HG03521 (cell line): ENCODE measurements around the gene NPC1.

Experiments
- ATAC-seq: cut with Tn5 transposase; IDR thresholded peaks from one replicate; pipeline ENCODE4 v1.9.1; 2021; ENCODE audit warnings: mild to moderate bottlenecking, moderate library complexity; ENCODE audit not compliant: unreplicated experiment

Gene NPC1

DNA sequence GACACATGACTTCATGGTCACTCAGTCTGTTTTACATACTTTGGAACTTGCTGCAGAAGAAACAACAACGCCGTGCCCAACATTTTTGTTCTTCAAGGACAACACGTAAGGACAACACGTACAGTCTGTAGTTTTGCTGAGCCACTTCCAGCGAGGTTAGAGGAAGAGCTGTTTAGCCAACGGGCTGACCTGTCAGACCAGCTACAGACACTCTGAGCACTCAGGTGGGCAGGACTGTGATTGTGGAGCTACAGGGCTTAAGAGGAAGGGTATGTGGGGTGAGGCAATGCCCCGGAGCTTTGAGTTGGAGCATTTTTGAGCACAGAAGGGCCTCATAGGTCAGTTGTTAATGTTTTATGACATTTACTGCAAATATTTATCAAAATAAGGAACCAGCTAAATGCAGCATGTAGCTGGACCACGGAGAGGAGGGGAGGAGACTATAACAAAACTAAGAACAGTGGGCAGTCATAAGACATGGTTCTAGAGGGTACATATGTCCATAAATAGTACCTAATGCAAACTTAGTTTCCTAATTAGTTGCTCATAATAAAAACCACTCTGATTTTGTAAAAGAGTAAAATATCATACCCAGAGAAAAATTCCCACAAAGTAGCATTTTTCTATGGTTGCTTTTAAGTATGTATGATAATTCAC lies 26.3 kb upstream of the NPC1 start:
- no peak for ATAC-seq

DNA sequence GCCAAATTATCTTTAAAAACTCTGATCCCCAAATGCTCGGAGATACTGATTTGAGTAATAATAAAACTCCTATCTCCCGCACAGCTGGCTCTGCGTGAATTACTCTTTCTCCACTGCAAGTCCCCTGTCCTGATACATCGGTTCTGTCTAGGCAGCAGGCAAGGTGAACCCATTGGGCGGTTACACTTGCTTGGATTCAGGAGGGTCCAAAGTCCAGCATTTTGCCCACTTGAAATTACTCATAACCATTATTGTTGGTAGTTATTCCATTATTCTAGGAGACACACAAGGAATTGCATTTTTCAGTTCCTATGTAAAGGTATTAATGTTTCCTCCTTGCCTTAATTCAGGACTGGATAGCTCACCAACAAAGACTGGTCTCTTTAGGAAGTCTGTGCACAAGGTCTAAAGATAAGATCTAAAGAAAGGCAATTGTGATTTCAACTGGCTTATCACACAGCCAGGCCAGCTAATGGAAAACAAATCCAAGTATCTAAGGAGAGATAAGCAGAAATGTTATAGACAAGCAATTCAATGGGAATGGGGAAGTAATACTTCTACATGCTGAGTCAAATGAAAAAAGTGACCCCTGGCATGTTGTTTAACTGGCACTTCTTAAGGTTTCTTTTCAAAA lies 23.2 kb upstream of the NPC1 start:
- no peak for ATAC-seq

DNA sequence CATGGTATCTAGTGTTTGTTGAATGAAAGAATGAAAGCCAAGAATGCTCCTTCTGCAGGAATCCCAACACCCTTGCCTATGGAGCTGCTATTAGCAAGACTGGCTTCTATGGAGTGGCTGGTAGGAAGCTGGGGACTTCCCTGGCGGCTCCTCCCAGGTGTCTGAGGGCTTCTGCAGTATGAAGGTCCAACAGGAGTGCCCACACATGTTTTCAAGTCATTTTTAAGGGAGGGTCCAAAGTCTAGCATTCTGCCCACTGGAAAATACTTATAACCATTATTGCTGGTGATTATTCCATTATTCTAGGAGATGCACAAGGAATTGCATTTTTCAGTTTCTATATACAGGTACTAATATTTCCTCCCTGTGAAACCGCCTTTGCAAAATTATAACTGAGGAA lies 21.9 kb upstream of the NPC1 start:
- no peak for ATAC-seq

DNA sequence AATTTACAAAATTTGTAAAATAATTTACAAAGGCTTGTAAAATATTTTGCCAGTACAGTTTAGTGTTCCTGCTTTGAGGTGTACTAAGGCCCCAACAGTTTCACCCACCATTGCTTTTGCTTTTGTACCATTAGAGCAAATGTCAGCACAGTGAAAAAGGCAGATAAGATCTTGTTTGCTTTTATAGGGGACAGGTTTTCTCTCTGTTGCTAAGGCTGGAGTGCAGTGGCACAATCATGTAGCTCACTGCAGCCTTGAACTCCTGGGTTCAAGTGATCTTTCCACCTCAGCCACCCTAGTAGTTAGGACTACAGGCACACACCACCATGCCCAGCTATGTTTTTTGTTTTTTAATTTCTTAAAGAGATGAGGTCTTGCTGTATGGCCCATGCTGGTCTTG lies 19.6 kb upstream of the NPC1 start:
- ATAC-seq: no peak

DNA sequence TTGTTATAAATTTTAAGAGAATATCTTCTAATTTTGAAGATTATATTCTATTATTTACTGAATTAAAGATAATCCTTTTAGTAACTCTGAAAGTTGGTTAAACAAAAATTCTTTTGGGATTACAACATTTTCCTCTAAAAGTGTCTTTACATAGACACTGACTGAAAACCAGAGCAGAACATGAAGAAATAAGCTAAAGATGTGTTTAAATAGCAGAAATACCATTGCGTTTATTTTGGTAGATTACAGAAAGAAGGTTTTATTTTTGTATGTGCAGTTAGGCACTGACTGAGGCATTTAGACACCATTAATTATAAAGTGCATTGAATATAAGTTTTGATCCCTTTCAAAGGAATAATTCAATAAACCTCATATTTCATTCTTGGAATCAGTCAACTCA lies 13.5 kb upstream of the NPC1 start:
- no peak for ATAC-seq

DNA sequence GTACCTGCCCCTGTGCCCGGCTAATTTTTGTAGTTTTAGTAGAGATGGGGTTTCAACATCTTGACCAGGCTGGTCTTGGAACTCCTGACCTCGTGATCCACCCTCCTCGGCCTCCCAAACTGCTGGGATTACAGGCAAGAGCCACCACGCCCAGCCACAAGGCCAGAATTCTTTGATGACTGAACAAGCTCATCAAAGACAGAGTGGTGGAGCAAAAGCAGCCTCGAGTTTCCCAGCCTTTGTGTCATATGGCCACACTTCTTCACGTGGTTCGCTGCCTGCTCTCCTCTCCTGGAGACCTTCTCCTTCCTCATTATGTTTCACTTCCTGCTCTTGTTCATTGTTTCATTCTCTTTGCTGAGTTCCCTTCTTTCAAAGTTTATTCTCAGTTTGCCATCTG lies 9.9 kb upstream of the NPC1 start:
- ATAC-seq: no peak

DNA sequence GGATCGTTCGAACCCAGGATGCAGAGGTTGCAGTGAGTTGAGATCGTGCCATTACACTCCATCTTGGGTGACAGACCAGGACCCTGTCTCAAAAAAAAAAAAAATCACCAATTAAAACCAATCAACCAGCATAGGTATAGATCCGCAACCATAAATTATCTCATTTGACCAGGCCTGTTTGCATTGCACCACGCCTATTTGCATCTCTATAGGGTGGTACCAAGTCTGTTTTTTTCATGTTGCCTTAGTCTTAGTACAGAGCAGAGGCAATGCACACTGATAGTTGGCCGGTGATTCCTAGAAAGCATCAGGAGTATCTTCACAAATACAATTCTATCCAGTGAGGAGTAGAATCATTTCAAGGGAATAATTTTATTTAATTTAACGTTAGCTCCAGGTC lies 9.3 kb upstream of the NPC1 start:
- ATAC-seq: no peak

DNA sequence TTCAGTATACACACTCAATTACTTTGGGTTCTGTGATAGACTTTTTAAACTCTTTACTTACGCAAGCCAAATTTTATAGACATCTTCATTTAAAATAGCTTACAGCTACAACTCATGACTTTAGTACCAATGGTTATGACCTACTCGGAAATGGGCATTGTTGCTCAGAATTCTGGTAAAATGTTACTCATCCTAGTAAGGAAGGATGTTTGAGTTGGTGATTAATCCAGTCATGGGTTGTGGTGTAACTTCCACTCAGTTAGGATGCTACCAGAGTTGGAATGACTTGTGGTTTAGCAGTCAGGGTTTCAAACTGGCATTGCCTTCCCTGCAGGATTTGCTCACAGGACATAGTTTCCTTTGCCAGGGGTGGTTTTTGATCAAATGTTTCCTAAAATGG lies 7.4 kb upstream of the NPC1 start:
- ATAC-seq: no peak

DNA sequence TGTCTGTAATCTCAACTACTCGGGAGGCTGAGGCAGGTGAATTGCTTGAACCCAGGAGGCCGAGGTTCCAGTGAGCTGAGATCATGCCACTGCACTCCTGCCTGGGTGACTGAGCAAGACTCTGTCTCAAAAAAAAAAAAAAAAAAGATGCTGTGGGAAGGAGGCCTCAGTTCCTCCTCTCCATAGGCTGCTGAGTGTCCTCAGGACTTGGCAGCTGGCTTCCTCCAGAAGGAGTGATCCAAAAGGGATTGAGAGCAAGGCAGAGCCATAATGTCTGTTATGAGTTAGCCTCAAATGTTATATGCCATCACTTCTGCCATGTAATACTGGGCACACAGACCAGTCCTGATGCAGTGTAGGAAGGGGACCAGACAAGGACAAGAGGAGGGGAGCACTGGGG lies 6.6 kb upstream of the NPC1 start:
- no peak for ATAC-seq

DNA sequence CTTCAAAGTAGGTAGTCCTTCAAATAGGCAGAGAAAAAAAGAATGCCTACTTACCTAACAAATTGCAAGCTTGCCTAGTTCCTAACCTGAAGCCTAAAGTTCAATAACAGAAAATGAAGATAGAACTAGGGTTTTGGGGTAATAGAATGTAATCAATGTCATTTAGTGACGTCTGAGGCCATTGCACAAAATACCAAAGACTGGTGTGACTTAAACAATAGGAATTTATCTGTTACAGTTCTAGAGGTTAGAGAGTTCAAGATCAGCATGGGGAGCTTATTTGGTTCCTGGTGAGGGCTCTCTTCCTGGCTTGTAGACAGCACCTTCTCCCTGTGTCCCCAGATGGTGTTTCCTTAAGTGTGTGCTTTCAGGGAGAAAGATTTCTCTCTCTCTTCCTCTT lies 4.7 kb upstream of the NPC1 start:
- no peak for ATAC-seq

DNA sequence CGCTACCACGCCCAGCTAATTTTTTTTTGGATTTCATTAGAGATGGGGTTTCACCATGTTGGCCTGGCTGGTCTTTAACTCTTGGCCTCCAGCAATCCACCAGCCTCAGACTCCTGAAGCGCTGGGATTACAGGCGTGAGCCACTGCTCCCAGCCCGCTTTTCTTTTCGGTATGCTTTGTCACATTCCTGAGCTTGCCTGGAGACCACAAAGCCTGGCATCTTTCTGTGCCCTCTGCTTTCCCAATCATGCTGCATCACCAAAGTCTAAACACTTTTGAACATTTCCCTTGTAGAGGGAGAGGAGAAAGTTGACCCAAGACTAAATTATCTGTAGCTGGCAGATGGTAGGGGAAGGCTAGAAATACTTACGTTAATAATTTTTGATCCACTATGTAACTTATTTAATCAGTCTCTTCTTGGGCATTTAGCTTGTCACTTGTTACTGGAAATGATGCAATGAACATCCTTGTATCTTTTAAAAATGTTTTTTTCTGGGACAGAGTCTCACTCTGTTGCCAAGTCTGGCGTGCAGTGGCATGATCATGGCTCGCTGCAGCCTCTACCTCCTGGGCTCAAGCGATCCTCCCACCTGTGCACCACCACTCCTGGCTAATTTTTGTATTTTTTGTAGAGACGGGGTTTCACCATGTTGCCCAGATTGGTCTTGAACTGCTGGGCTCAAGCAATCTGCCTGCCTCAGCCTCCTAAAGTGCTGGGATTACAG lies 2.7 kb upstream of the NPC1 start:
- no peak for ATAC-seq

DNA sequence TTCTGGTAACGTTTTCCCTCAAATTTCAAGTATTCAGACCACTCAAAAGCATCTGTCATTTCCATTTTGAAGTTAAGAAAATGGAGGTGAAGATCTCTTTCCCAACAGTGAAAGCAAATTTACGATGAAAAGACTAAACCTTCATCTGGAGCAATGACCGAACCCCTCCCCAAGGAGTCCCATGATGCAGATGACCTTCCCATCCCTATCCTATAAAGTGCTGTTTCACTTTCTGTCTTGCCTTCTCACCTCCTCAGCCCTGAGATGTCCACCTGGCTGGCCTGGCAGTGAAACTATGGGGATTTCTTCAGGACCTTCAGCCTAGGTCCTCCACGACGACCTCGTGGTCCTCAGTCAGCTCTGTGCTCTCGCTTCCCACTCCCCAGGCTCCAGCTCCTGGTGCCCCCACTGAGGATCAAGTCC lies 925 bp upstream of the NPC1 start:
- no peak for ATAC-seq

DNA sequence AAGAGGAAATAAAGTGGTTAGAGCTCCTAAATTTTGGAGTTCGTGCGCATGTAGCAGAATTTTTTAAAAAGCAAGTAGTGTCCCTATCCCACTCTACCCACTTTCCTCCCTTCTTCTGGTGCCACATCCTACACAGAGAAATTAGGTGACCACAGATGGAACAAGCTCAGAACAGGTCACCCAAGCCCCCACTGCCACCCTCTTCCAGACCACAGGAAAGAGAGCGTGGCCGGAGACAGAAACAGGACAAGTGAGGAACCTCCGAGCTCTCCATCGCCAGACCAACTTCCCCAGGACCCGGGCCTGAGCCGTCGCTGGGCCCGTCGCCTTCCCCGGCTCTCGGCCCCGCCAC lies 433 bp downstream of the NPC1 start:
- ATAC-seq: no peak

DNA sequence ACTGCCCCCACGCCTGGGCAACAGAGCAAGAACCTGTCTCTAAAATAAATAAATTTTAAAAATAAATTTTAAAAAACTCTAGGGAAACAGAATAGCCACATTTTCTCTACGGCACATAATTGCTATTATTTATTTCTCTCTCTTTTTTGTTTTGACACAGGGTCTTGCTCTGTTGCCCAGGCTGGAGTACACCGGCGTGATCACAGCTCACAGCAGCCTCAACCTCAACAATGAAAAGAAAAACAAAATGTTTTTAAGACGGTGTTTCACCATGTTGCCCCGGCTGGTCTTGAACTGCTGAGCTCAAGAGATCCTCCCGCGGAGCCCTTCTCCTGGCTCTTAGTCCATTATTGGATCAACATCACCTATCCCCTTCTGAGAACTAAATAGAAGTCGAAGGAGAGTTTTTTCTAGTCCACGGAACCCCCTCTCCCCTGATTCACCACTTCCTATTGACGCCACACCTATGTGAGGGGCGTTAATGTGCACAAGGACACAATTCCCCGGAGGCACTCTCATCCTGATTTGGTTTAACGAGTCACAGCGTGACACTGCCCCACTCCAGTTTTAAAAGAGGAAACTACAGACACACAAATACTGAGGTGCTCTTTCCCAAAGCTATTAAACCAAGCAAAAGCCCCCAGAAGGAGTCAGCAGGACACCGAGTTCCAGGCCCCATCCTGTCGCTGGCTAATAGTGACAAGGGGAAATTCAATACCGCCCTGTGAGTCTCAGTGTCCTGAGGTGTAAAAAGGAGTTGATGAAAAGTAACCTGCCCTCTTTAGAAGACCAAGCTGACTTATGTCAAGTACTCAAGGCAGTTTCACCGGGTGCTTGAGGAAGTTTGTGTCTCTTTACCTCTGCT lies 1.1 kb downstream of the NPC1 start:
- ATAC-seq: no peak

DNA sequence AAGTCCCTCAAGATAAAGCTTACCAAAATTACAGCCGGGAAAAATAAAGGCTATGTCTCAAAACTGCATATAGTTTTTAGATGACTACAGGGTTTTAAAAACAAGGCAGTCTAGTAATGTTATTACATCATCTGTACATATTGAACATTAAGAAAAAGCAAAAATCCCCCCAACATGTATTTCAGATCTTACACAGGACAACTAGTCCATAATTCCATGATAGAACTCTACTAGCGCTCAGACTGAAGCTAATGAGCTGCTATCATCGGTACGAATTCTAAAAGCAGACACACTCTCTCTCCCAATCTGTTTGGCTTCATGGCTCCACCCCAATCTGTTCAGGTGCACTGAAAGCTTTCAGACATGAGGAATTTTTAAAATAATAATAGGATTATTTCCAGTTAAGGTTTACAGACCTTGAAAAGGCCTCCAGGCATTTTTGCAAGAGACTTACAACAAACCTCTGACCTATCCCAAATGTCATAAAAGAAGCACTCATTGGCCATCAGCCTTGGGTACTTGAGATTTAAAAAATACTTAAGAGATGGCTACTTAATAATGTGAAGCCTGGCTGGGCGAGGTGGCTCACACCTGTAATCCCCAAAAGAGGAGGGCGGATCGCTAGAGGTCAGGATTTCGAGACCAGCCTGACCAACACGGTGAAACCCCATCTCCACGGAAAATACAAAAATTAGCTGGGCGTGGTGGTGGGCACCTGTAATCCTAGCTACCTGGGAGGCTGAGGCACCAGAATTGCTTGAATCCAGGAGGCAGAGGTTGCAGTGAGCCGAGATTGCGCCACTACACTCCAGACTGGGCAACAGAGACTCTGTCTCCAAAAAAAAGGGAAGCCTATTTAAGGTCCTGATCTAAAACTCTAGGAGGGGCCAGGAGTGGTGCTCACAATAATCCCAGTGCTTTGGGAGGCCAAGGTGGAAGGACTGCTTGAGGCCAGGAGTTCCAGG lies 2.0 kb downstream of the NPC1 start:
- no peak for ATAC-seq

DNA sequence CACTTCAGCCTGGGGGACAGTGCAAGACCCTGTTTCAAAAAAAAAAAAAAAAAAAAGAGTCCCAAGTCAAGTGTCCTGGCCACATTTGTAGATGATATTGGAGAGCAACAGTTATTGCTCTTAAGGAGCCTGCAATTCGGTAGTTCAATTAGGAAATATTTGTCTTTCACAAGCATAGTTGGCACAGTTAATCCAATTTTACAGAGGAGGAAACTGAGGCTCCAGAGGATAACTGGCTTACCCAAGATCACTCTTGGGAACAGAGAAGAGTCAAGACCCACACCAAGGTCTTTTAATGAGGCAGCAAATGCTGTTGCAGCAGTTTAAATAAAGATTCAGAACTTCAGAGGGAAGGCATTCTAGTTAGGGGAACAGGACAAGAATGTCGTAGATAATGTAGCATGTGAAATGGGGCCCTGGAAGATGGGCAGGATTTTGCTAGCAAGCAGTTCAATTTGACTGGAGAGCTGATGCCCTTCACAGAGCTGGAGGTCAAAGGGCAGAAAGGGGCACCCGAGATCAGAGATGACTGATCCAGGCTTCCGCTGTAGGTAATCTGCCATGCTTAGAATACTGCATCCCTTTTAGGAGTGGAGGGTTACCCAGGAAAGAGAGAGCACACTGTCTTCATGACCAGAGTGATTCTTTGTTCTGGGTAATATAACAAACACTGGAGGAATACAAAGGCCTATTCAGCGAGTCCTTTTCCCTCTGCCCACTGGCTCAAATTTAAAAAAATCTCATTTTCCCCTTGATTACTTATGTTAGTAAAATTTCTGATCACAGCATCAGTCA lies 3.0 kb downstream of the NPC1 start:
- no peak for ATAC-seq

DNA sequence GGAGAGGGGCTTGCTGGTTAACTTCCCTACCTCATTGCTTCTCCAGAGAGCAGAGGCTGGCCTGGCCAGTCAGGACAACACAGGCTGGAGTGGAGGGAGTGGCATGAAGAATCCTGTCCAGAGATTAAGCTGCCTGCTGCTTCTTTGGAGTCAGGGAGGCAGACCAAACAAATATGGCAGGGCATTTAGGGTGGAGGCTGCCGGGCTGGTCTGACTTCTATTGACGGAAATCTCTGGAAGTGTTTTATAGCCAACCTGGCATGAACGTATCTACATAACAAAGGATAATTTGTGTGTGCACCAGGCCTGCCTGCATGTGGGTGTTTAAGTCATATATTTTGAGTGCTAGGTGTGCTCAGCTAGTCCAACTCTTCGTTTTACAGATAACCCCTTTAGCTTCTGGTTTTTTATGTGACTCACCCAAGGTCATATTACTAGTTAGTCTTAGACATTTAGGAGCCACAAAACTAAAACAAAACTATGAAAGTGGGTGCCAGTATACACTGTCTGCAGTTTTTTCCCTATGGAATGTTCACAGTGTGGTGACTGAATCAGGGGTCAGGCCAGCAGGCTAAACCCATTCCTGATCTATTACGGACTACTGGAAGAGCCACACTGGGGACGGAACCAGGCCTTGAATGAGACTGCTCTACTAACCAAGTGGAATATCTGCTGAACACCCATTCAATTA lies 5.5 kb downstream of the NPC1 start:
- no peak for ATAC-seq

DNA sequence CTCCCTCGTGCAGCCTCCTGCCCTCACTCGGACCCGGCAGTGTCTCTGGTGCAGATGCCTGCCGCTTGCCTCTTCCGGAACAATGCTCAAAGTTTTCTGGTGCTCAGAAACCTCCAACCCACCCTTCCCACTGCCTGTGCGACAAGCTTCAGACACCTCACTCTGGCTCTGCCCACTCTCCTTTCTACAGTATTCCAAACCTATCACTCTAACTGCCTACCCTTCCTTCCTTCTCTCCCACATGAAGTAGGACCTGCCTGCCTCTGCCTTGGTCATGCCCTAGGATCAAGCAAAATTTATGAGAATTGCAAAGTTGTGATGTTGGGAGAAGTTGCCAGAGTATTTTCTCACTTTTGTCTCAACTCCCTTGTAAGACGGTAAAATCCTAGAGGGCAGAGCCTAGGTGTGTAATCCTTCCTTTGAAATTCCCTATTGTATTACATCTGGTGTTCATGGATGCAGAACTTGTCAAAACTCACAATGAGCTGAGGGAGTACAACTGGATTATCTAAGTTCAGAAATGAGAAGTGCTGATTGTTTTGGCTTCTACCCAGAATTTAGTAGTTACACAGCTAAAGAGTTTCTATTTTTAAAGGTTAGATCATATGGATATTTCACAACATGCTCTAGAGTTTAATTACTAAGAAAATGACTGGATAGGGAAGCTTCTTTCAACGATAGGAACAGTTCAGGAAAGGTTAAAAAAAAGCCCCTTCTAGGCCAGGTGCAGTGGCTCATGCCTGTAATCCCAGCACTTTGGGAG lies 7.2 kb downstream of the NPC1 start:
- ATAC-seq: no peak
